Left hindlimb (tissue), 1 donor: ENCODE data around the gene TNRC18.
A peak's percentile ranks its signal among the peaks of the same experiment; 100 is the strongest.

ENCODE experiments used
- DNase-seq: peaks from one replicate; pipeline ENCODE4 v3.0.0-alpha.2; 2018

The TNRC18 gene

DNA sequence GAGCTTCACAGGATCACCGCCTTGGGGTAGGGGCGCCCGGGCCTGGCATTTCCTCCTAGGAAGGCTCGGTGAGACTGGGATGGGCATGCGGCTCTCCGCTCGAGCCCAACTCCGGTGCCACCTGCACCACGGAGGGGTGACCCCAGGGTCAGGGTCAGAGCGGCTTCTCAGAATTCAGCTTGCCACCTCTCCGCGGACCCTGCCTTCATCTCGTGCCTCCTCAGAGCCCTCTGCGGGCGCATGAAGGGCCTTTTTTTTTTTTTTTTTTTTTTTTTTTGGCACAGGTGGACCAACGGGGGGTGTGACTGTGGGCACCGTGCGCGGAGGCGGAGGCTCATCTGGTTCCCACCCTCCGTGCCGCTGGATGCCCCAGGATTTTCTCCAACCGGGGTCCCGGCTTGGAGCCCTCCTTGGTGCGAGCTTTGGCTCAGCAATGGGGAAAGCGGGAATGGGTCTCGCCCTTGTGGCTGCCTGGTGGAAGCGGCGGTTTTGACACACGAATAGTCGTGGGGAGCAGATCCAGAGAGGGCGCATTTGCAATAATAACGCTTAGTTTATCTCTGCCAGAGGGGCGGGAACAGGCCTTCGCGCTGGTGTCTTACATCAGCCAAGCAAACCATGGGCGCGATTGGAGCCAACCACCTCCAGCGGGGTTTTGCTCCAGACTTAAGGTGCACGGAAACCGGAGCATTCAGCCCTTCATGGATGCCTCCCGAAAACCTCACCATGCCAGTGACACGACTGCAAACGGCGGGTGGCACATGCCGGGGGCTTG lies 5.0 kb upstream of the TNRC18 start:
- peak; percentile 80 for DNase-seq

DNA sequence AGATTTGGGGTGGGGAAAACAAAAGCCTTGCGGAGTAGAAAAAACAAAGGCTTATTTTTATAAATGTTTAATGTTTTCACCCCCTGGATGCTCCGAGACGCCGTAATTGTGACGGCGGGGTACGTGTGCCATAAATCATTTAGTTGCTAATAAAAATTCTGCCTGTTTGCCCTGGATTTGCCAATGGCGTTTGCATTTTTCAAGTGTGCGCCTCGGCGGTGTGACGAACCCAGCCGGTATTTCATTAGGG lies 2.5 kb upstream of the TNRC18 start:
- no peak for DNase-seq

DNA sequence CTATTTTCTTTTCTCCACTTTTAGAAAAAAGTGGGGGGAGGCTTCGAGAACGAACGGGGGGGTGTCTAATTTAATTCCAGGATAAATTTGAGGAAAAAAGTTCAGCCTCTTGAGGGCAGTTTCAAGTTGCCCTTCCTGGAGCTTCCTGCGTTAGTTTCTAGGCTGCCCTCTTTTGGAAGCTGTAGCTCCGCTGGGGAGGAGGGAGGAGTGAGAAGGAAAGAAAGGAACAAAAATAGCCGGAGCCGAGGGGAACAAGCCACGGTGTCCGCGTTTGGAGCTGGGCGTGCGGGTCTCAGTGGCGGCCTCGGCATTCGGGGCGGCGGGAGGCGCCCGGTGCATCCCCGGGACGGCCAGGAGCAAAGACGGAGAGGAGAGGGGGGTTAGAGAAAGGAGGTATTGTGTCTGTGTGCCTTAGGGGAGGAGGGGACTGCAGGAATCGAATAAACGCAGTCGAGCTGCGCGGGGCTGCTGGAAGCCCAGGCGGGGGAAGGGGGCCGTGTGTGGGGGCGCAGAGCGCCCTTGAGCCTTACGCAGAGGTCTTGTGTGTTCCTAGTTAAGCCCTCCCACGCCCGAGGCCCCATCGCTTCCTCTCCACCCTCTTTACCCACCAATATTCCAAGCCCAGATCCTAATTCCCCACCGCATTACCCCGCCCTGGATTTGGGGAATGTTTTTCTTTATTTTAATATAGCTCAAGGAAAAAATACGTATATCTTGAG lies 2.0 kb upstream of the TNRC18 start:
- DNase-seq = peak; percentile 92

DNA sequence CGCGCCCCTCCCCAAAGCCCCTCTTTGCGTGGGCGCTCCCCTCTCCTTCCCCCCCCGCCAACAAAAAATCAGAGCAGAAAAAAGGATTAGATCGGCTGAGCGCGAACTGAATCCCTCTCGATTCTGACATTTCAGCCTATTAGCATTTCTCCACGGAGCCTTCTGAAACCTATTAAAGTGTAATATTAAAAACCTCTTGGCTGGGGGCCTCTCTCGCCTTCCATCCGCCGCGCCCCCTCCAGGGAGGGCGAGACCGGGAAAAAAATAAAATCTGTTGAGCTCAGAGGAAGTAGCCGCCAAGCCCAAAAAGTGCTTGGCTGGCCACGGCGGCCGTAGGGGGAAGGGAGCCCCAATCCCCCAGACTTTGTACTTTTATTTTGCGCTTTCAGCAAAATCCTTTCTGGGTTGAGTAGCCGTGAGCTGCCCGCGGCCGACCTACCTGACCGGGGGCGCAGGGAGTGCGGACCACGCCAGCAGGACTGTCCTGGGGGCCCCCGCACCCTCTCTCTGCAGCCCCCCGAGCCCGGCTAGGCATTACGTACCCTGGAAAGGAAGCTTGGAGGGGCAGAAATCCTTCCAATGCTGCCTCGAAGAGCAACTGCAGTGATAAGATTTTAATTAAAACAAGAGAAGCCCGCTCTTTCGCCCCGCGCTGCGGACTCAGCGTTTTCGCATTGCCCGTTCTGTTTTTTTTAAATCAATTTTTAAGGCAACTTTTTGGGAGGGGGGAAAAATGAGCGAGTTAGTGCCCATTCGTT lies 1.3 kb upstream of the TNRC18 start:
- peak; percentile 87 for DNase-seq

DNA sequence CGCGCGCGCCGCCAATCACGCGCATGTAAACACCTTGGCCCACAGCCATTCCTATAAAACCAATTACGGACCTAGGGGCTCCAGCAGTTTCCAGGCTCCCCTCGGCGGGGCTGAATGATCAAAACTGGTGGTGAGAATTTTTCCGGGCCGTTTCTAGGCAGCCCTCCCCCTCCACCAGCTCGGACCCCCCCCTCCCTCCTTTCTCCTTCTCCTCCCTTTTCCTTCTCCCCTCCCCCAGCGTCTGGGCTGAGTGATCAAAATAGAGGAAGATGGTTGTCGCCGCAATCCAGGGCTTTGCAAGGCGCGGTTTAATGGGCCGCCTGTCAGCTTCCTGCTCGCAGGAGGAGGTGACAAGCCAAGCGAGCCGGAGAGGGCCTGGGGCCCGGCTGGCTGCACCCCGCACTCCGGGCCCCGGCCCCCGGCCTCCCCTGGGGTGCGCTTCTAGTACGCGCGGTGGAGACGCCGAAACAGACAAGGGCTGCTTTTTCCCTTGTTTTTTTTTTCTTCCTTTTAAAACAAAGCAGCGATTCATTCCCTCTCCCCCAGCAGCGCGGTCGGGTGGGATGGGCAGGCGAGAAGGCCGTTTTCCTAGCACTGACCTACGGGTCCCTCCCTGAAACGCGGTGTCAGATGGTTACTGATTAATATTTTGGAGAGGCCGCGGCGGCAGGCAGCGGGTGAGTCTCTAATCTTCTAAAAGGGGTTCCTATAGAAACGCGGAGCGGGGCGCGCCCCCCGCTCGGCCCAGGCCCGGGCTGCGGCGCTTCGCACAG lies 528 bp upstream of the TNRC18 start:
- peak; percentile 99 for DNase-seq

DNA sequence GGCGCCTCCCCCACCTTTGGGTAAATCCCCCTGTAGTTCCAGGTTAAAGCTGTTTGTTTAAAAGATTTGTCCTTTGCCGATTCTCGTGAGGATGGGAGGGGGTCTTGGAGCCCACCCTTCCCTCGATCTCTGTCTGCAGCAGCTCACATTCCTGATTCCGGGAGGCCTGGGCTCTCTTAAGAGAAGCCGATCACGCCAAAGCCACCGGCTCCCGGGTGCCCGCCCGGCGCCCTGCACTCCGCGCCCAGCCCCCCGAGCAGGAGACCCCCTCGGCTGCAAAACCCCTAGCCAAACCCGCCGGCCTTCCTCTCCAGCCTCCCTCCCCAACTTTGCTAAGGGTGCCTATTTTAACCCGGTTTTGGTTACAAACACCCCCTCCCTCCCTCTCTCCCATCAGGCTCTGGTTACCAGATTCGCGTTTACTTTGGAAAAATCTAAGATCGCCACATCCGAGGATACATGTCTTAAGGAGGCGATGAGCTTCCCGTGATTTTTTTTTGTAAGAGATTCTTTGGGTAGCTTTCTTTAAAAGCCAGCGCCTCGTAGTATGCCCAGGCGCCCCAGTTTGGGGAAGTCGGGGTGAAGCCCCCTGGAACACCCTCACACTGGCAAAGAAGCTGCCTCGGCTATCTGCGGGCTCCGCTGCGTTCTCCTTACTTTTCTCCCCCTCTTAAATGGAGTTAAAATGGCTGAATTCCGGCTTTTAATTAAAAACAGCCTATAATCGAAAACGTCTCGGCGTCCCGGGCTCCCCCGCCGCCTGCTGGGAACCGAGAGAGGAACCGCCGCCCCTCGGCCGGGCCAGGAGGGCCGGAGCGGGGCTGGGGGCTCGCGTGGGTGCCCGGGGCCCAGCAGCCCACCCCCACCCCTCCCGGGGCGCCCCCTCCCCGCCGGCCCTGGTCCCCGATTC lies 983 bp downstream of the TNRC18 start:
- DNase-seq = peak; percentile 69

DNA sequence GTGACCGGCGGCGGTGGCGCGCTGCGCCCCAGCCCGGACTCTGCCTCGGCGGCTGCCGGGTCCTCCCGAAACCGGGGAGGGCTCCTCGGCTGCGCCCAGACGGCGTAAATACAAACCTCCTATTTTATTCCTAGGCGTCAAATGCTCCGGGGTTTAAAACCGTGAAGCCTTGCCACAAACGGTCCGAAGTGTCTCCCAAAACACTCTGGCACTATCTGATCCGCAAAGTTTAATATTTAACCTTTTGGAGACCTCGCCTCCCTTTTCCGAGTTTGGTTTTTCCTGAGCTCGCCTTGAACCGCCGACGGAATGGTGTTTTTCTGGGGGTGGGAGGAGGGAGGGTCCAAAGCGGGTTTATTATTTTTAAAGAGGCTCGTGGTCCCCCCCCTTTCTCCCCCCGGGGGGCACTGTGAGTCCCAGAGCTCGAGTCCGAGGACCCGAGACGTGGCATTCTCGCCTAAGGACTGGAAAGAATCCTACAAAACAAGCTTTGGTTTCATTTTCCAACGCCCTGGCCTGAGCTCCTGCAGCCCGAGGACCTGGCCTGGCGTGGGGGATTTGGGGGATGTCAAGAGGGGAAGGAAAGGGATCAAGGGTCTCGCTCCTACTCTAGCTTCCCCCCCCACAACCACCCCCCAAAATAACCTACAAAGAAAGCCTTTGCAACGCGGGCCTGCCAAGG lies 1.8 kb downstream of the TNRC18 start:
- peak; percentile 72 for DNase-seq

DNA sequence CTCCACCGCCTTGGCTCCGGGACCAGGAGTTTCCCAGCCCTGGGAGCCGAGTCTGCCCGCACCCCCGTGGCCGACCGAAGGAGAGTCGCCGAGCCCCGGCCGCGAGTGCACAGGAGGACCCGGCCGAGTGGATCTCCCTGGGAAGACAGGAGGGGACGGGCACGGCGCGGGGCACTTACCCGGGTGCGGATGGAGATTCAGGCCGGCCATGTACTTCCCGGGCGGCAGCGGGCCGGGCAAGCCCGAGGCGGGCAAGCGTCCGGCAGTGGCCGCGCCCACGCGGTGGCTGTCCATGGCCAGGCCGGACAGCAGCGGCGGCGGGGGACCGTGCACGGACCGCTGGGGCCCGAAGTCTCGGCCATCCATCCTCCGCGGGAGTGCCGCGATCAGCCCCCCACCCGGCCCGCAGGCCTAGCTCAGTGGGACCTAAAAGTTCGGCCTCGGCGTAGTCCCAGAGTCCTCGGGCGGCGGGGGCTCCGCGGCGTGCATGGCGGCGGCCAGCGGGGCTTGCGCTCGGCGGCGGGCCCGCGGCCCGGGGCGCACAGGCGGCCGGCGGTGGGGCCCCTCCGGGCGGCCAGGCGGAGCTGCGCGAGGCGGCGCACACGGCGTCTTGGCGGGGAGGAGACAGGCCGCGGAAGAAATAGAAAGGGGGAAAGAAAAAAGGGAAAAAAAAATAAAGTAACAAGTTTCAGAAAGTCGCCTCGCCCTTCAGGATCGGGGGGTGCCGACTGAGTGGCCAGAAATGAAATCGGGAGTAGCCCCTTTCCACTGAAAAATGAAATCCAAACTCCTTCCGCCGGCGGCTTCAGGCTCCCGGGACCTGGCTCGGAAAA lies 2.5 kb downstream of the TNRC18 start:
- DNase-seq = no peak

DNA sequence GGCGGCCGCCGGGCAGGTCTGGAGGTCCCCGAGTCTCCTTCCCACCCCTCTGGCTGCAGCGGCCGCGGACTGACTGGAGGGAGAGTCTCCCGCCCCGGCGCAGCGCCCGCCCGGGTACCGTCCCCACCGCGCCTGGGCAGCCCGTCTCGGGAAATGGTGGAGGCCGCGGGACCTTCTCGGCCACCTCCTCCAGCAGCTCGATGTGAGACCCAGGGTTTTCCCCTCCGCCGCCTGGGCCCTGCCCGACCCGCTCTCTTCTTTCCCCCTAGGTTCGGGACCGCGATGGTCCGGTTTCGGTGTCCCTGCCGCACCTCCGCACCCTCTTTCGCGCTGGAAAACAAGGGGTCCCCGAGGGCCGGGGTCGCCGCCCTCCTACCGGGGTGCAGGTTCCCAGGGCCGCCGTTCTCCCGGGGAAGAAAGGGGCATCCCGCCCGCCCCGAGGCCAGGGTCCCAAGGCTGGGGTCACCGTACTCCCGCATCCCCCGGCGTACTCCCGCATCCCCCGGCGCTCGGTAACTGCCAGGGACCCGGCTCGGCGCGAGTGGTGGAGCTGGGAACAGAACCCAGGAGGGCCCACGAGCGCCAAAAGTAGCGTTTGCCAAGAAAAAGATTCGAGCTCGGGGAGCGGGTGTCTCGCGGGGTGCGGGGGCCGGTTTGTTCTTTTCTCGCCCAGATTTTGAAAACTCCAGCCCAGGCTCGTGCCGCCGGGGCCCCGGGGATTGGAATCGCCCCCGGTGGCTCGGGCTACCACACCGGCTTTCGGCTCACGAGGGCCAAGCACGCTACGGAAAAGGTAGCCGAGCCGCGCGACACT lies 3.4 kb downstream of the TNRC18 start:
- no peak for DNase-seq

DNA sequence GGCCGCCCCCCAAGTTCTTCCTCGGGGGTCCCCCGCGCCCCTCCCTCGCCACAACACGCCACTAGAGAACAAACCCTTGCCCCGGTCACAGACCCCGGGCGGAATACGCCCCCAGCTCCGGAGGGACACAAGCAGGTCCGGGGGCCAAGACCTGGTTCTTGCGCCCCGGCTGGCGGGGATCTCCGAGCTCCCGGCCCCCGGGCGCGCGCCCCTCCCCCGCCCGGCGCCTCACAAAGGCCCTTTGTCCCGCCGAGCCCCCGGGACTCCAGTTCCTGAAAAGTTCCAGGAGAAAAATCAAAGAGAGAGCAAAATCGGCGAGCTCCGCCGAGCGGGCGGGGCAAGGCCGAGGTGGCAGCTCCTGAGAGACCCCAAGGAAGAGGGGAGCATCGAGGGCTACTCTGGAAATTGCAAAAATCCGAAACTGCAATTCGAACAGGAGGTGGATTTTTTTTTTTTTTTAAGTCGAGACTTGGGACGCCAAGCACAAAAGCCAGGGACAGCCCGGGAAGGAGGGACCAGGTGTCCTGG lies 4.0 kb downstream of the TNRC18 start:
- DNase-seq = peak; percentile 53

DNA sequence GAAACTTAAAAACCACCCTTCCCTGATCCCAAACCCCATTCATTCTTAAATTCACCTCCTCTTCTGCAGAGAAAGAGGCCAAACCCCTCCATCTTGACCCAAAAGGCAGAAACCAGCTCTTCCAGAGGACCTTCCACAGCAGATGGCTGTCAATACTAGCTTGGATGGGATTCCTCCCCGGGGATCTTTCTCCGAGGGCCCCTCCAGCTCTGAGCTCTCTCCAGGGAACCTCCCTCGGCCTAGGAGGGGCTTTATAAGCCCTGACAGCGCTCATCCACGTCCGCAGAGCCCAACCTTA lies 5.4 kb downstream of the TNRC18 start:
- no peak for DNase-seq

DNA sequence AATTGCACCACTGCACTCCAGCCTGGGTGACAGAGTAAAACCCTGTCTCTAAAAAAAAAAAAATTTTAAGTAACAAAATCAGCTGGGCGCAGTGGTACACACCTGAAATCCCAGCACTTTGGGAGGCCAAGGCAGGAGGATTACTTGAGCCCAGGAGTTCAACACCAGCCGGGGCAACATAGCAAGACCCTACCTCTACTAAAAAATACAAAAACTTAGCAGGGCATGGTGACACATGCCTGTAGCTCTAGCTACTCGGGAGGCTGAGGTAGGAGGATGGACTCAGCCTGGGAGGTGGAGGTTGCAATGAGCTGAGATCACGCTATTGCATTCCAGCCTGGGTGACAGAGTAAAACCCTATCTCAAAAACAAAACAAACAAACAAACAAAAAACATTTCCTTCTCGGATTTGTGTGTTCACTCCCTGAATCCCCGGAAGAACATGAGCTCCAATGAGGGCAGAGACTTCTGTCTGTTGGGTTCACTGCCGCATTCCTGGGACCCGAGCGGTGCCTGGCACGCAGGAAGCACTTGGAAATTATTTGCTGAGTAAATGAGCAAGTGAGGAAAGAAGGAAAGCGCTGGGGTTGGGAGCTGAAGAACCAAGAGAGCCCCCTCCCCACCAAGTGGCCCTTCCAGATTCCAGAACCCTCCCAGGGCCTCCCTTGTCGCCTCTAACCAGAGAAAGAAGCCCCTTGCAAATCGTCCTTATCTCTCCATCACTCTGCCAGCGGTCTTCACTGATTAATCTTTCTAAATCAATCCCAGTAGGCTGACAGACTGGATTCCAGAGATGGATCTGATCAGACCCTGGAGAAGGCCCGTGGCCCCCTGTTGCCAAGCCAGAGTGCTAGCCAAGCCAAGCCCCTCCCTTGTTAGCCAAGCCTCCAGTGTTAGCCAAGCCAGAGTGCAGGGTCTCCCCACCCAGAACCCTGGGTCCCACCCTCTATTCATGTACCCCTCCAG lies 6.2 kb downstream of the TNRC18 start:
- no peak for DNase-seq

DNA sequence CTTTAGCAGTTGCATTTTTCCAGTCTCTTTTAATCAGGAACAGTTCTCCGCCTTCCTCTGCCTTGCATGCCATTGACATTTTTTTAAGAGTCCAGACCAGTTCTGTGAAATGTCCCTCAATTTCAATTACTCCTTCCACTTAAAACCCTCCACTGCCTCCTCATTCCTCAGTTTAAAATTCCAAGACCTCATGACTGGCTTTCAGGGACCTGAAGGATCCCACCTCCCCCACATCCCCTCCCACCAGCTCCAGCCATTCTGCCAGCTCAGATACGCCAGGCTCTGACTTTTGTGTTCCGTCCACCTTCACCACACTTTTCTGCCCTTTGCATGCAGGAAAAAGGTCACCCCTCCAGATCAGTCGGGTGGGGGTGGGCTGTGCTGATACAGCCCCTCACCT lies 8.7 kb downstream of the TNRC18 start:
- no peak for DNase-seq

DNA sequence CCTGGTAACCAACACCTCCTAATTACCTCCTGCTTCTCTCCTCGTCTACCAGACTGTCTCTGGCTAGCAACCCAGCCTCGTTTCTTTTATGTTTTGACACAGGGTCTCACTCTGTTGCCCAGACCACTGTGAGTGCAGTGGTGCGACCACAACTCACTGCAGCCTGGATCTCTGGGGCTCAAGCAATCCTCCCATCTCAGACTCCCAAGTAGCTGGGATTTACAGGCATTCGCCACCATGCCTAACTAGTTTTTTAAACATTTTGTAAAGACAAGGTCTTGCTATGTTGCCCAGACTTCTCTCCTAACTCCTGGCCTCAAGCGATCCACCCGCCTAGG lies 10.2 kb downstream of the TNRC18 start:
- DNase-seq = no peak

DNA sequence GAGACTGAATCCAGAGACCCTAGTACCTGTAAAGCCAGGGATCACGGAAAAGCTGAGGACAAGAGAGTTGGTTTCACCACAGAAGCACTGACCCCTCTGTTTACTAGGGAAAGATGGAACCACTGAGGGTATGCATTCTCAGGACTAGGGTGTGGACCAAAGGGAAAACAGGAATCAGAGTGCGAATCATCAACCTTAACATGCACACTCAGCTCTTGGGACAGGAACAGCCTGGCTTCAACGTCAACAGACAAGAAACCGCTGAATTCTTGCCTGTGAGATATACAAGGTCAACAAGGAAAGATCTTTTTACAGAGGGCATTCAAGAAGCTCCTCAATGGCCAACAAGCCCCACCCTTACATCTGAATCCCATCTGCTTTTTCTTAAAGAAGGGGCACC lies 14.9 kb downstream of the TNRC18 start:
- DNase-seq = no peak

DNA sequence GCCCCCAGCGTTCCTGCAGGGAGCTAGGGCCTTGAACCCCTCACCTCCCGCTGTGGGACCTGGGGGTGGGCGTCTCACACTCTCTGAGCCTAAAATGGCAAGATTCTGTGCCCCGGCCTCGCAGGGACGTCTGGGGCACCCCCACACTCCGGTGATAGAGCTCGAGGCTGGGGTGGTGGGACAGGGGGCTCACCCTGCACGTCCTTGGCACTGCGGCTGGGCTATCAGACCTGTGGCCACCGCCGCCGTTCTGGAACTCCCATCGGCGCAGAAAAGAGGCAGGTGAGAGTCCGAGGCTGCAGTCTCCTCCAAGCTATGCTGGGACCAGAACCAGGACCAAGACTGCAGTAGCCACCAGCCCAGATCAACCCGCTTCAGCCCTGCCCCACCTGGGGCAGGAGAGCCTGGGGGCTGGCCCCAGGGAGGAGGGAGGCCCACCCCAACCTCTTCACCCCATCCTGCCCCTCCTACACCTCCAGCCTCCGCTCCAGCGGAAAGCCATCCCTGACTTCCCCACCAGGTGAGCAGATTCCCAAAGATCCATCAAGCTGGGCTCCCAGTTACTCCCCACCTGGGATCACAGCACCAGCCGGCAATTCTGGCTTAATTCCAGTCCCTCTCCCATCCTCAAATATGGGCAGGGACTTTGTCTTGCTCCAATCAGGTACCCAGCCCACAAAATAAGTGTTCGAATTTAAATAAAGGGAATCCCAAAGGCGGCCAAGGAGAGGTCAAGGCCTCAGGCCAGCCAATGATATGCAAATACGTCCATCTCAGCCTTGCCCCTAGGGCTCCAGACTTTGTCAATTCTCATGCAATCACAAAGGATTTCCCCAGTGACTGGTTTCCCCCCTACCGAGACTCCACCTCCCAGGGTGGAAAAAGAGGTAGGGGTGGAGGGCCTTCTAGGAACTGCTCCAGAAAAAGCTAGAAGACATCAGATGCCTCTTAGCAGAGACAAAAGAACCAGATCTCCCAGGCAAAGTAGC lies 16.4 kb downstream of the TNRC18 start:
- DNase-seq = no peak

DNA sequence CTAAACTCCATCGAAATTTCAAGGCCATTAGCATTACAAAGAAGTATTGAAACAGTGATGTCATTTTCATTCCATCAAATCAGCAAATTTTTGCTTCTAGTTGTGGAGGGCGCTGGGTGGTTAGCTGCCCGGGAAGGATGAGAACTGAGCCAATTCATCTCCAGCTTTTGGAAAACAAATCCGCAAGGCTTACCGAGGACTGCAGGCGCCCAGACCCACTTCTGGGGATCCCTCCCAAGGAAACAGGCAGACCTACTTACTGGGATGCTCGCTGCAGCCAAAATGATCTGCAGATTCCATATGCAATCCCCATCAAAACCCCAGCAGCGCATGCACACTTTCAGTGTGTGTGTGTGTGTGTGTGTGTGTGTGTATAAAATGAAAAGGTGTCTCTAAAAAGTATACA lies 19.2 kb downstream of the TNRC18 start:
- peak; percentile 57 for DNase-seq
